Heart left ventricle (tissue), 13 donors: ENCODE data around the gene ST8SIA5.

ENCODE experiments used
- POLR2A ChIP-seq, 2 donors: fragments of 450-650 bp; IDR thresholded peaks; one replicate each; pipeline ENCODE4 v1.6.1; 2017; ENCODE audit warnings: antibody characterized with exemption in 2 of 2, mild to moderate bottlenecking in 2 of 2, moderate library complexity in 2 of 2
- TF ChIP-seq, protein P1 (sequence below), 12 donors: fragments of 200-600 bp; sonication (generic) in 4 of 12; IDR thresholded peaks; one replicate each; pipeline versions ENCODE4 v1.5.0 to v1.8.0; 2018 to 2022; ENCODE audit warnings: antibody characterized with exemption in 12 of 12, mild to moderate bottlenecking in 5 of 12
- donor health status: ischemic (EF 13 %, LVEDD 7.1; RV severe dilation, severe dysfunction).
- donor health status: DM: no; HTN: yes; CAD: no.
- donor health status: DM: no; HTN: no; CAD: no.
- donor health status: ischemic (EF 25% LVEDD 6.9; RV normal size, moderate dysfunction).
- donor health status: ischemic (EF 25% LVEDD 5.7; RV mildly dilated, moderate dysfunction).
- donor health status: ischemic (EF 35%, LVEDD 5.7; RV mildly dilated, moderate dysfunction).
- donor health status: nonischemic (EF 11% LVEDD 7.7; RV severe dilation, severe dysfunction).
- donor health status: DM: yes; HTN: yes; CAD: no.
- donor health status: PGD.
- donor health status: ischemic (EF 29% LVEDD 5.4; RV normal size, mild dysfunction).
- donor health status: nonischemic (EF 23%, LVEDD 6.1; RV moderate dilation, normal function).

DNA sequence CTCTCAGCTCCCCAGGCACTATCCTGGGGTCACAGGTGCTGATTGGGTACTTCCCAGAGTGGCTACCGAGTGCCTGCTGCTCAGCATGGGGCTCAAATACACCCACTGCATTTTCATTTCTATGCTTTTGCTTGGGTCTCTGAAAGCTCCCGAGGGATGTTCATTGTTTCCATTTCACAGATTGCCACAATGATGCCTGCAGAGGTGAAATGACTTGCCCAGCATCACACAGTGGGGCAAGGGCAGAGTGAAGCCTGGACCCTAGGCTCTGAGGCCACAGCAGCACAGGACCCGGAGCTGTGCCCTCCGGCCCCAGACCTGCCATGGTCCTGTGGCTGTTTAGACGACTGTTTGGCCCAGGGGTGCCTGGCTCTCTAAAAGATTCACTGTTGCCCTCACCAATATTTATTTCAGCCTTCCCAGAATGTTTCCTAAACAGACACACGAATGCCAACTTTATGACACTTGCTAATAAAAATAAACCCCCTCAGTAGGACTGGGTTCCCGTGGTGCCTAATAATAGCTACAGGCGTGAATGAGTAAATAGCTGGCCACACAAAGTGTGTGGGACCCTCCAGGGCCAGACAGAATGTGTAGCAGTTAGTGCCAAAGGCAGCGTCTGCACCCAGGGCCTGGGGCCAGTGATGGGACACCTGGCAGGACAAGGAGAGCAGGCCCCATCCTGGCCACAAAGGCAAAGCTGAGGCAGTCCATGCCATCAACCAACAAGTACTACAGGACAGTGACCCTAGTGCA is 11.5 kb upstream of the ST8SIA5 start:
- TF ChIP-seq, protein P1, sequence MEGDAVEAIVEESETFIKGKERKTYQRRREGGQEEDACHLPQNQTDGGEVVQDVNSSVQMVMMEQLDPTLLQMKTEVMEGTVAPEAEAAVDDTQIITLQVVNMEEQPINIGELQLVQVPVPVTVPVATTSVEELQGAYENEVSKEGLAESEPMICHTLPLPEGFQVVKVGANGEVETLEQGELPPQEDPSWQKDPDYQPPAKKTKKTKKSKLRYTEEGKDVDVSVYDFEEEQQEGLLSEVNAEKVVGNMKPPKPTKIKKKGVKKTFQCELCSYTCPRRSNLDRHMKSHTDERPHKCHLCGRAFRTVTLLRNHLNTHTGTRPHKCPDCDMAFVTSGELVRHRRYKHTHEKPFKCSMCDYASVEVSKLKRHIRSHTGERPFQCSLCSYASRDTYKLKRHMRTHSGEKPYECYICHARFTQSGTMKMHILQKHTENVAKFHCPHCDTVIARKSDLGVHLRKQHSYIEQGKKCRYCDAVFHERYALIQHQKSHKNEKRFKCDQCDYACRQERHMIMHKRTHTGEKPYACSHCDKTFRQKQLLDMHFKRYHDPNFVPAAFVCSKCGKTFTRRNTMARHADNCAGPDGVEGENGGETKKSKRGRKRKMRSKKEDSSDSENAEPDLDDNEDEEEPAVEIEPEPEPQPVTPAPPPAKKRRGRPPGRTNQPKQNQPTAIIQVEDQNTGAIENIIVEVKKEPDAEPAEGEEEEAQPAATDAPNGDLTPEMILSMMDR (IDR thresholded peaks at IDR 0.05), result no peak
- TF ChIP-seq POLR2A (IDR thresholded peaks at IDR 0.05), result no peak
